OCI-LY7 (cell line): Measurements from ENCODE around the gene MED22.
"Not testable (repeated sequence)": the region's sequence is repeated elsewhere in the genome, so short reads cannot be mapped to it uniquely, and the experiment has no call there.

Source experiments
- CTCF ChIP-seq: fragments of 200-600 bp; sonication (generic); conservative IDR thresholded peaks from 2 replicates; pipeline ENCODE4 v1.5.1; 2014; ENCODE audit warnings: mild to moderate bottlenecking, antibody characterized with exemption, low read length, moderate library complexity, mixed read lengths
- EZH2phosphoT487 ChIP-seq: fragments of 200-600 bp; sonication (generic); IDR thresholded peaks from 2 replicates; pipeline ENCODE4 v1.6.1; 2018; ENCODE audit warnings: low read depth, borderline replicate concordance, mild to moderate bottlenecking, mixed run types, antibody characterized with exemption, low read length, moderate library complexity, mixed read lengths

GRCh38 chr9:133377280-133377679 is 29.3 kb upstream of the MED22 start:
- not testable (repeated sequence) for TF ChIP-seq CTCF, EZH2phosphoT487
